Measurements from ENCODE around the gene MAPKAPK3.

MAPKAPK3 gene

DNA sequence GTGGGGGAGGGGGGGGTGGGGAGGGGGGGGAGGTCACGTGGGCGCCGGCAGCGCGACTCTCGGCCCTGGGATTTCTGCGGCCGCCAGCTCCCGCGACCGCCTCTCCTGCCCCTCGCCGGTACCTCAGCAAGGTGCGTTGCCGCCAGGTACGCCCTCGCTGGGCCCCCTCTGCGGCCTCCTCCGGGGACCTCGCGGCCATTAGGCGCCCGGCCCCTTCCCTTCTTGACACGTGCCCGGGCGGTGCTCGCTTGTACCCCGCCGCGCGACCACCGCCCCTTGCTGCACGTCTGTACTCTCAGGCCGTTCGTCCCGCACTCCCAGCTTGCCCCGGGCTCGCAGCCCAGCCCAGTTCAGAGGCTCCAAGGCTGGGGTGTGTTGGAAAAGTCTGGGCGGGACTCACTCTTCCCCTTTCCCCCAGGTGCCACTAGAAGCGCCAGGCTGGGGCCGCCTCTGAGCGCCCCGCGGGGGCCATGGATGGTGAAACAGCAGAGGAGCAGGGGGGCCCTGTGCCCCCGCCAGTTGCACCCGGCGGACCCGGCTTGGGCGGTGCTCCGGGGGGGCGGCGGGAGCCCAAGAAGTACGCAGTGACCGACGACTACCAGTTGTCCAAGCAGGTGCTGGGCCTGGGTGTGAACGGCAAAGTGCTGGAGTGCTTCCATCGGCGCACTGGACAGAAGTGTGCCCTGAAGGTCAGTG lies at the start of gene MAPKAPK3:
Gene MAPKAPK3 (plus strand): TSS at position 56 of the 696 bp plus-strand sequence. CDS start 415 bp downstream, at position 471.
- no peak for DNase-seq

DNA sequence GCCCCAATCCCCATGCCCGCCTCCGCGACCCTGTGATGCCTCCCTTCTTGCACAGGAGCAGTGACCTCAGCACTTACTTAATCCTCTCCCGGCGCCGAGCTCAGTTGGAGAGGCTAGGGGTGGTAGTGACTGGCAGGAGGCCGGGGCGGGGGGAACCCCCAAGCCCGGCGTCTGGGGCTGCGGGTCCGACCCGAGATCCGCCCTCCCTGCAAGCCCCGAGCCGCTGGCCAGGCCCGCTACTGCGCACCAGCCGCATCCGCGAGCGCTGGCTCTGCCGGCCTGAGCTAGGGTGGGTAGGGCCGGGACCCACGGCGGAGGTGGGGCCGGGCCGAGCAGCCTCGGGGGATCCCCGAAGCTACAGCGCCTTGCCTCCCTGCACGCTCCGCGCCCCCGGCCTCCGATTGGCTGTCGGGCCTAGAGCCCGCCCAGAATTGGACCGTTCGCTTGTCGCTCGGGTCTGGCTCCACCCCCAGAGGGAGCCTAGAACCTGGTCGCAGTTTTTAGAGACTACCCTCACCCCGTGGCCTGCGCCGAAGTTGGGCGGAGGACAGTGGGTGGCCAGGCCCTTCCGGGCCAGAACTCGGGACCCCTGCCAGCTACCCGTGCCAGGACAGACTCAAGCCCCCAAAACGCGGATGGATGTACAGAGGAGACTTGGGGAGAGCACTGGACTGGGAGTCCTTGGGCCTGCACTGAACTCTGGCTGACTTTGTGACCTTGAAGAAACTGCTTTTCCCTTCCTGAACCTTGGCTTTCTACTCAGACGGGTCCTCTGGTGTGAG lies 49.4 kb upstream of the MAPKAPK3 start, which contains the start of gene C3orf18:
Gene C3orf18 (minus strand): TSS at position 362 of the 782 bp plus-strand sequence. CDS start 2,048 bp downstream, outside the sequence.
- DNase-seq = peak; percentile 96

DNA sequence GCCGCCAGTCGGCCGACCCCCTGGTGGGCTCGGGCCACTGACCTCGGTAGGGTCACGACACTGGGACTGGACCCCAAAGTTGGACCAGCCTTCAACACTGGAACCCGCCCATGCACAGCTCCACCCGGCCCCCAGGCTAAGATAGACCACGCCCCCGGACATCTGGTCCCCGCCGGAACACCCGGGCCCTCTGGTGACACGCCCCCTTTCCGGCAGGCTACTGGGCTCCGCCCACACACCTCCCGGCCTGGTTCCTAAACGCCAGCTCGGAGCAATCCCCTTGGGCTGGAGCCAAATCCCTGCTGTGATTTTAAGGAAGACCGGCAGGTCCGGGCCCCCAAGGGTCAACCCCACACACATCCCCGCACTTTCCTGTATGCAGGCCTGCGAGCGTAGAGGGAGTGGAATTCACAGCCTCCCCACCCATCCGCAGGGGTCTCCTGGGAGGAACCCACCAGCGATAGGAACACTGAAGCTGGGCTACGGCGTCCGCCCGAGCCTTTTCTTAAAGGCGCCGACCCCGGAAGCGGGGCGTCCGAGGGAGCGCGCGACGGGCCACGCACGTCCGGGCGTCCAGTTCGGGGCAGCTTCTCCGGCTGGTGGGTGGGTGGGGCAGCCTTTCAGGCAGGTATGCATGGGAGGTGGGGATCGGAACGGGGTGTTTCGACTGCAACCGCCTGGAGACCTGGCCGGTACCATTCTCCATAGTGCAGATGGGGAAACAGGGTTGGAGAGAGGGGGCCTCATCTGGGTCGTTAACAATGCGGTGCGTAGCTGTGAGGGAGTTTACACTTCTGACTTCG lies 47.8 kb upstream of the MAPKAPK3 start, which contains the start of gene HEMK1:
Gene HEMK1 (plus strand): TSS at position 576 of the 803 bp plus-strand sequence. CDS start 1,583 bp downstream, outside the sequence.
- DNase-seq = peak; percentile 97

DNA sequence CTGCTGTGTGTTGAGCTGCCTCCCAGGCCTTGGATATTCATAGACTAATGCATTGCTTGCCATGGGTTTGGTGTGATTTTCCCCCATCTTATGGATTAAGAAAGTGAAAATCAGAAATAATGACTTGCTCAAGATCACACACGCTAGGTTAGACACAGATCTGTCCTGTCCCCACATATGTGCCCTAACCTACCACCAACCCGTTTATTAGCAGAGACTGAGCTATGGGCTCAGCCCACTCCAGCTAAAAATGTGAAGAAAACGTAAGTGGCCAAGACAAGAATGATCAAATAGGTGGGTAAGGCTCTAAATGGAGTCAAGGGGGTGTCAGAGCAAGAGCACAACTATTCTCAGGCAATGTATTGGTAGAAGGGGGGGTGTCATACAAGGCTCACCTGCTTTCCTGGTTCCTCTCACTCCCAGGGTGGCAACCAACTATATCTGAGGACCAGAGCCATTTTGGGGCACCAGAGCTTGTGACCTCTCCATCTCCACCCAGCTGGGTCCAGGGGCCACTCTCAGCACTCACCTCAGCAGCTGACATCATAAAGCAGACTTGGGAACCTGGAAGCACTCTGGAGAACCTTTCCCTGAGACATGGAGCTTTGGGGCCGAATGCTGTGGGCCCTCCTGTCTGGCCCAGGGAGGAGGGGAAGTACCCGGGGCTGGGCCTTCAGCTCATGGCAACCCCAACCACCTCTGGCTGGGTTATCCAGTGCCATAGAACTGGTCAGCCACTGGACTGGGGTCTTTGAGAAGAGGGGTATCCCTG lies 46.3 kb upstream of the MAPKAPK3 start:
- peak; percentile 72 for DNase-seq

DNA sequence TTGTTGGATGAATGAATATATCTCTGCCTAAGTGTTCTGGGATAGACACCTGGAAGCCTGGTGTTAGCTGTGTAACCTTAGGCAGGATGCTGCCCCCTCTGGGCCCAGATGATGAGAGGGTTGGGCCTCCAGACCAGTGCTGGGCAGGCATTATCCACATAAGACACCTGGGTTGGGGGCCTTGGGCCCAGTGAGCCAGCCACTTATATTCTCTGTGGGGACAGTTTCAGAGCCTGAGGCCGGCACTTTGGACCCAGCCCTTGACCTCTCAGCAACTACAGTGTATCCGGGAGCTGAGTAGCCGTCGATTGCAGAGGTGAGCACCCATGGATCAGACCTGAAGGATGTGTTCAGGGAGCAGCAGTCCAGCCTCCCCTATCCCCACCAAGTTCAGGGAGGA lies 45.5 kb upstream of the MAPKAPK3 start:
- DNase-seq = peak; percentile 72

DNA sequence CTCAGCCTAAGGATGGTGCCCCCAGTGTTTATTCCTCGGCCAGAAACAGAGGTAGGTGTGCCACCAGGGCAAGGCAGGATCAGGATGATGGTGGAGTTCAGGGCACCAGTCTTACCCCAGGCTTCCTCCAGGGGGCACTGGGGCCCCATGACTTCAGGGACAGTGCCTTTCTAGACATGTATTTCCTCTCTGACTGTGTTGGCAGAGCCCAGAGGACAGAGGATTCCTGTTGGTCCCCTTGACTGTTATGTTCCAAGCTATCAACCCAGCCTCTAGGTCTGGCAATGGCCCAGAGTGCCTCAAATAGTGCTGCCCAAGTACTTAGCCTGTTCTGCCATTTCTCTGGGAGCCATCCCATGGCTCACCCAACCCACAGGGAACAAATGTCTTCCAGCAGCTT lies 44.8 kb upstream of the MAPKAPK3 start:
- peak; percentile 88 for DNase-seq

DNA sequence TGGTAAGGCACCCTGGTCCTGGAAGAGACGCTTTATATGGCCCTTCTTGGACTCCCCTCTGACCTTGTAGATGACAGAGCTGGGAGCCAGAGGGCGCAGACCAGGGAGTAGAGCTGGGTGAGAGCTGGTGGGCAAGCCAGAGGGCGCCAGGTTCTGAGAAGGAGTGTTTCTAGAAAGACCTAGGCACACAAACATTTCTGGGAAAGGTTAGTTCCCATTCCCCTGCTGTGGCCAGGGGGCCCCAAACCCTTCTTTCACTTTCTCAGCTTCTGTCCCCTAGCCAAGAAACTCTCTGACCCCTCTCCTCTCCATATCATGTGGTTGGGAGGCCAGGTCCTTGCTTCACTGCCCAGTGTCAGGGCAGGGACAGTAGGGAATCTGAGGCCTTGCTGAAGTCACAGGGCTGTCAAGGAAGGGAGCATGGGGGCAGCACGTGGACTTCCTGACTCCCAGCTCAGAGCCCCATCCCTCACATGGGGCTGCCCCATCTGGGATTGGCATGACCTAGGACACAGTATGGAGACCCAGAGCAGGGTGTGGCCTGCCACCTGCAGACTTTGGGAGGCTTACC lies 44.1 kb upstream of the MAPKAPK3 start:
- peak; percentile 84 for DNase-seq

DNA sequence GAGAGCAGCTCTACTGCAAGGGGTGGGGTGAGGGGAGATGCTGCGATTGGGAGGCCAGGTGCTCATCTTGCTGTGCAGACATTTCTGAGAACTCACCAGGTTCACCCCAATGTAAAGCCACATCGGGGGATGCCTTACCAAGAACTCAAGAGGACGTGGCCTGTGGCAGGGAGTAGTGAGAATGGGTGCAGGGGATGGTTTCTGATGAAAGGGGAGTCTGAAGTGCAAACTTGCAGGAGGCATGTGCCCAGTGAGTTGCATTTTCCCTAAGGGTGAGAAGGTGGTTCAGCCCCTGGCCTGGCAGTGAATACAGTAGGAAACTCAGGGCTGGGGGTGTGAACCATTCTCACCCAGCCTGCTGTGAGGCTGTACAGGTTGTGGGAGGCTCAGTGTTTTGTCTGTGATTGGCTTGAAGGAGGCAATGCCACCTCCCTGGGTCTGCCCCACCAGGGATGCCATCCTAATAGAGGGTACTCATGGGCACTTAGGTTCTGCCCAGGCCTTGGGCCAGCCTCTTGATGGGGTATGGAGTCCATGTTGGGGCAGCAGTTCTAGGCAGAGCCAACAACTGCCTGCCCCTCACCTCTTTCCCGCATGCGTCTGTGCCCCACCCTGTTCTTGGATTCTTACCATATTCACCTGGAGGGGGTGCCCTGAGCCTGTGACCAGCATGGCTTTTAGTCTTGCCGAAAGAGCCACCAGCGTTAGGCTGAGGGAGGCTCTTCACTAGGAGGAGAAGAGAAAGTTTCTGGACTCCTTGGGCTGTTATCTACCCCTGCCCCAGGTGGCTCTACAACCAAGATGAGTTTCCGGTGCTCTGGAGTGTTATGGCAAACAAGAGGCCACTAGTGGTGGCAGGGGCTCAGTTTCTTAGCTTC lies 43.1 kb upstream of the MAPKAPK3 start:
- DNase-seq = peak; percentile 88

DNA sequence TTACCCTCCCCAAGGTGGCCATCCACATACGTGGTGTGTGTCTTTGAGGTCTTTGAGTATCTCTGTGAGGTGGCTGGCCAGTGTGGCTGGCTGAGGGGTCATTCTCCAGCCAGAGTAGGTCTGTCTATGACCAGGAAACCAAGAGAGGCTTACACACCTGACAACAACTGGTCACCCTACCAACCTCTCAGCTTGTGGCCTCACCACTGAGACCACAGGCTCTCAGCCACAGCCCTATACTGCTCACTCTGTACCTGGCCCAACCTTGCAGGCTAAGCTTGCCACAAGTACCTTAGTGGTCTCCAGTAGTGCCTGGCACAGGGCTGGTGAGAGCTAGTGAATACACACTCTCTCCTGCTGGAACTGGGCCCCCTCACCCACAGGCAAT lies 42.5 kb upstream of the MAPKAPK3 start:
- peak; percentile 86 for DNase-seq

DNA sequence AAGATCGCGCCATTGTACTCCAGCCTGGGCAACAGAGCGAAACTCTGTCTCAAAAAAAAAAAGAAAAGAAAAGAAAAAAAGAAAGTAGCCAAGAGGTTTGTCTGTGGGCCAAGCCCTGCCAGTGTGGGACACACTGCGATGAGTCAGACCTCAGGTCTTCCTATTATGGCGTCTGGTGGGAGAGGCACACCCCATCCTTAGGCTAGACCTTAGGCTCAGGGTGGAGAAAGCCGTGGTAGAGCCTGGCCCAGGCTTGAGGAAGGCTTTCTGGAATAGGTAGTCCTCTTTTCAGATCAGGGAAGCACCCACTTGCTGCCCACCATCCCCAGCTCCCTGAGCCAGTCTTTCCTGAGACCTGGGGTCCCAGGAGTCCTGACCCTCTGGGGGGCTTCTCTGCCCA lies 41.6 kb upstream of the MAPKAPK3 start:
- peak; percentile 60 for DNase-seq

DNA sequence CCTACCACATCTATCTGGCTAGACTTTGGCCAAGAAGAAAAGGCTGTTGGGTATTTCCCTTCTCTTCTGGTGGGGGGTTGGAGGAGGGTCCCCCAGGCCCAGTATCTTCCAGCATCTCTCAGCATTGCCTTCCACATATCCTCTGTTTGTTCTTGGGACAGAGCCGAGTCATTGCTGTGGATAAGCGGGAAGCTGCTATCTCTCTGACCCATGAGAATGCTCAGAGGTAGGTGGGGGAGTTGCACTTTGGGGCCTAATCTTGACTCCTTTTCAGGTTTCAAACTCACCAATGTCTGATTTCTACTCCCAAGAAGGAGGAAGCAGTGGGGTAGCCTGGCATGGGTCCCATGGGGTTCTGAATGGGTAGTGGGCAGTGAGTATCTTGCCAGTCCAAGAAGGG lies 39.6 kb upstream of the MAPKAPK3 start:
- DNase-seq = no peak

DNA sequence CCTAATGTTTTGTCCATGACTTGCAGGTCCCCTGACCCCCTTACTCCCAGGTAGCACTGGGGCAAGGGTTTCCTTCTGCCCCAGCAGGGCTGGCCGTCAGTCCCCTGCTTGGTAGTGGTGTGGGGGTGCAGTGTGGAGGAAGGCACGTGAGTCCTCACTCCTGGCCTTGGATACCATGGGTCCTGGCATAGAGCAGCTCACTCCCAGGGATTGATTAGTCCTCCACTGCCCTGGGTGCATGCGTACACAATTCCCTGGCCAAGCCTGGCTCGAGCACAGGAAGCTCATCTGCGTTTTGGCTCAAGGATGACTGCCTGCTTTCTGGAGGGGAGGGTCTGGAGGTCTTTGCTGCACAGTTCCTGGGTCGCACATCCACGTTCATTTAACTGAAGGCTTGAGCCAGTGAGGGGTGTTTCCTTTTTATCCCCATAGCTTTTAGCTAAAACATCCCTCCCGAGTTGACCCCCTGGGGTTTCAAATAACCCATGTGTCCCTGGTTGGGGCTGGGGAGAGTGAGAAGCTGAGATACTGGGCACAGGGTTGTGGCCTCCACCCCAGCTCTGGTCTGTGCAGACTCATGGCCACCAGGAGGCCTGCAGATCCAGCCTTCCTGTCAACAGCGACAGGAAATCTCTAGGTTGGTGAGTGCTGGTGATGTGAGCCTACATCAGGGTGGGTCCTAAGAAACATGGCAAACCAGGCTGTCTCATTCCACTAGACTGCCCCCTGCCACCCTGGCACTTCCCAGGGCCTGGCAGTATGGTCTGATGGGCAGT lies 36.1 kb upstream of the MAPKAPK3 start:
- no peak for DNase-seq

DNA sequence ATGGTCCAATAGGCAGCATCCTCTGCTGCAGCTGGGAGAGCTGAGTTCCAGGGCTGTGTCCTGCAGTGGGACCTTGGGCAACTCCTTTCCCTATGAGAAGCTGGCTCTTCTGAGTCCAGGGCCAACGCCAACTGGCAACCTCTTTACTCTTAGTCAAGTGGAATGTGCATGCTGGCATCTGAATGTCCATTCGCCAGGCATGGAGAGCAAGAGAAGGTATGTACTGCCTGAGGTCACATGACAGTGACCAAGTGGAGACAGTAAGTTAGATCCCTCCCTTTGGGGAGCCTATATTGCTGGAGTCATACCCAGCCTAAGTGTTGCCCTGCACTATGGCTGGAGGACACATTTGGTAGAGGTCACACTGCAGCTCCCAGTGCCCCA lies 35.5 kb upstream of the MAPKAPK3 start:
- DNase-seq = no peak

DNA sequence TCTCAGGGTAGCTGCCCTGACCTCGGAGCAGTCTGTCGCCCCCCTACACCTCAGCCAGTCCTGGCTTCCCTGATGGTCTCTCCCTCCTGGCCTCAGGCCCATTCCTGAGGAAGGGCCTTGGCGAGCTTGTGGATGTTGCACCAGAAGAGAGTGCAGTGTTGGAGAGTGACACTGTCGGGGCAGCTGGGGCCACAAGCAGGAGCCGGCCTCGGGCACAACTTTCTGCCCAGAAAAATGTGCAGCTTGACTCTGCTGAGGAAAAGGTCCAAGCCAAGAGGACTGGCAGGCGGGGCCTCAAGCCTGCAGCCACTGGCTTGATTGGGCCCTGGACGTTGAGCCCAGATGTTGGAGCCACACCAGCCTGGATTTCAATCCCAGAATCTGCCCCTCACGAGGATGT lies 34.9 kb upstream of the MAPKAPK3 start:
- DNase-seq = no peak

DNA sequence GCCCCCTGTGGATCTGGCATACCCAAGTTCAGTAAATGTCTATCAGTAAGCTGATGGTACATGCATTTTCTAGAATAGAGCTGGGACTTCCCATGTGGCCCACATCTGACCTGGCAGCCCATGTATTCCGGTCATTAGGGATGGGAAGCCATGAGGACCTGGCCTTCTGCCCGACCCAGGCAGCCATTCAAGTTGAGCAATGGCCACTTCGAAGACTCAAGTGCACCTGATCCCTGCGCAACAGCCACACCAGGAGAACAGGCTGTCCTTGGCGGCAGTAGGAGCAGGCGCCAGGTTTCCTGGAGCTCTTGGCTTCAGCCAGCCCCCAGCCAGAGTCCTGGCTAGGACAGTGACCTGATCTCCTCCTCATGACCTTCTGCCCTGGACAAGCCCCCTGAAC lies 33.1 kb upstream of the MAPKAPK3 start:
- DNase-seq = no peak

DNA sequence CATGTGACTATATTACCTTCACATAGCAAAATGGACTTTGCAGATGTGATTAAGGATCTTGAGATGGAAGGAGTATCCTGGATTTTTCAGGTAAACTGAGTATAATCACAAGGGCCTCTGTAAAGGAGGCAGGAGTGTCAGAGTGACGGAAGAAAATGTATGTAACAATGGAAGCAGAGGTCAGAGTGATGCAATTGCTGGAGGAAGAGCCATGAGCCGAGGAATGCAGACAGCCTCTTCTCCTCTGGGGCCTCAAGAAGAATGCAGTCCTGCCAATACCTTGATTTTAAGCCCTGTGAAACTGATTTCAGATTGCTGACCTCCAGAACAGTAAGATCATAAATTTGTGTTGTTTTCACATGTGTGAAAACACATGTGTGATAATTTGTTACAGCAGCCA lies 32.6 kb upstream of the MAPKAPK3 start:
- no peak for DNase-seq

DNA sequence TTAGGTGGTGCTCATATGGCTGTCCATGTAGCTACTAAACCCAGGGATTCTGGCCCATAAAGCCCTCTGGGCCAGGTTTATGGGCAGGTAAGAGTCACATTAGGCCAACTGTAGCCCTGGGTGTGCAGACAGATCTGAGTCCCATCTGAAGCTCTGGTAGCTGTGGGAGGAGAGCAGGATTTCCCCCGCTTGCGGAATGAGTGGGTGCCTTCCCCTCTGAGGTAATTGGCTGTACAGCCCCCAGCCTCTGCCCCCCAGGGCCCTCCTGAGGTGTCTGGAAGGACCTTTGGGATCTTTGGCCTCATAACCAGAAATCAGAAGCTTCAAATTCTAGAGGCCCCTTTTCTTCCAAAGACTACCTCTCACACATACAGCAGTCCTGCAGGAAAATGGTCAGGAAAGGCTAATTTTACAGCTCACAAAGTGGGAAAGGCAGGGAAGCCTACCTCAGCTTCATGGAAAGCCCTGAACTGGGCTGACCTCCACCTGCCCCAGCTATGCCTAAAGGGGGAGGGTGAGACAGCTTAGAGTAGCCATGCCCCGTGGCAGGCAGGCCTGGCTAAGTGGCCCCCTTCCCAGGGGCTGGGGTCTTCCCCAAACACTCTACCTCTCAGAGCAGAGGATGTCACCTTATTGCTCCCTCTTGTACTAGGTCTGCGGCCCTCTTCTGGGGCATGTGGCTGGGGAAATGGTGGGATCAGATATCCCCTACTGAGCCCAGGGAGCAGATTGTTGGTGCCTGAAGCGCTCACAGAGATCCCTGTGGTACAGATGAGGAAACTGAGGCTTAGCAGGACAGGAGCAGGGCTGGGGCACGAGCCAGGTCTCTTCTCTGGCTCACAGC lies 30.8 kb upstream of the MAPKAPK3 start:
- DNase-seq = peak; percentile 81

DNA sequence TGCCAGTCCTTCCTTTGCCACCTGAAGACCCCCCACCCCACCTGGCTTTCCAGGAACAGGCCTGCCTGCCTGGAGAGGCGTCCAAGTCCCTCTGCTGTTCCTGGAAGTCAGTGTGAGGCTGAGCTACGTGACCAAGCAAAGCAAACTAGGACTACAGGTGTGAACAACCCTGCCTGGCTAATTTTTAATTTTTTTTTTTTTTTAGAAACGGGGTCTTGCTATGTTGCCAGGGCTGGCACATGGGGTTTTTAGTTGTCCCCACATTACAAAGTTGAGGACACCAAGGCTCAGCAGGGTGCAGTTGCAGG lies 30.2 kb upstream of the MAPKAPK3 start:
- DNase-seq = no peak

DNA sequence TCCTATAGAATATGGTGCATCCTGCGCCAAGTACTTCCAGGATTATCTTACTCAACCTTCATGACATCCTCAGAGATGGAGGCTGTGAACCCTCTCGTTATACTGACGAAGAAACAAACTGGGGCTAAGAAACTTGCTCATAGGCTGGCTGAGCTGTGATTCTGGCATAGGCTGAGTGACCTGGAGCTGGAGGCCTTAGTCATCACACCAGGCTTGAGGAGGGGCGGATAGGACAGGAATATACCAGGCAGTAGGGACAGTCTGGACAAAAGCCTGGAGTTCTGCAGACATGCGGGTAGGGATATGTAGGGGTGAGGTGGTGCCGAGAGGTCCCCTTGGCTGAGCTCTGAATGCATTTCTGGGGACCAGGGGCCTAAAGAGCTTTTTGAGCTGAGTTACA lies 29.6 kb upstream of the MAPKAPK3 start:
- peak; percentile 61 for DNase-seq
